Renal pelvis (tissue), 4 donors: ENCODE results near the gene GDF10. TPM values are rescaled to one million over a fixed set of nuclear protein-coding genes. Genes with fewer than 3 reads are reported as not detected.

Experiments used
- DNase-seq: peaks from one replicate; pipeline ENCODE4 v3.0.0-alpha.2; 2013
- polyA plus RNA-seq, 3 donors: library from polyadenylated mRNA; unstranded; fragments of 120-200 nt; gene quantifications; one replicate each; pipeline ENCODE4 v1.2.1, GENCODE V29; 2013; ENCODE audit not compliant: insufficient read length in 3 of 3

GDF10 gene
- polyA plus RNA-seq, 3 donors, result 1.4 to 2.3 (median 1.7) TPM

GRCh38 chr10:47350671-47351640 lies 51.0 kb downstream of the GDF10 start:
- no peak for DNase-seq

DNA sequence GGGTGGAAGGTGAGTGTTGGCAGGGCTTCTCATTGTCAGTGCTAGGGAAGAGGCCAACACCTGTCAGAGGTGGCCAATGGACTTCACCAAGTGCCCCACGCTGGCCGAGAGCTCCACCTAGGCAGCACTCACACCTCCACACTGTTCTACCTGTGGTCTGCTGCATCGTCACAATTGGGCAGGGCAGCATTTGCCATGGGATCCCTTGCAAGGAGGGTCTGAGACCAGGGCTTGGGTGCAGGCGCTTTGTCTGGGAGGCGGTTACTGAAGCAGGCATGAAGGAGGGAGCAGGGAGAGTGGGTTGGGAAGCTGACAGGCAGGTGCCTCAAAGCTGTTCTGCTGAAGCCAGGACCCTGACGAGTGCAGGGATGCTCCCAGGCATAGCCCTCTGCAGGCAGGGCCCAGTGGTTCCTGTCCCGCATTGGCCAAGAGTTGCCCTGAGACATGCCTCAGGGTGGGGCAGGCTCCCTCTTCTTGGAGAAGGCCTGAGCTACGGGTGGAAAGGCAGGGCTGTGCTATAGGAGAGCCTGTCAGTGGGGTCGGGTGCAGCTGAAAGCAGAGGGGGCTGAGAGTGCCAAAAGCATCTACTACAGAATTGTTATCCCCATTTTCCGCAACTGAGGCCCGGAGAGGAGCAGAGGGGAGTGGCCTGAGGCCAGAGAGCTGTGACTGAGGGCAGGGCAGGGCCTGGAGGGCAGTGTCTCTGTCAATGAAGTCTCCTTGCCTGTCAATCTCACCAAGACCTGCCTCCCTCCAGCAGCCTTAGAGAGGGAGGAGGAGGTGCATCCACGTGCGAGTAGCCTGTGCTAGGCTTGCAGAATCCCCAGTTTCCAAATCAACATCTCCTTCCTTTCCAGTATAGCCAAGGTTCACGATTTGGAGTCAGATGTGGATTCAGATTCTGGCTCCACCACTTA lies 52.2 kb downstream of the GDF10 start:
- DNase-seq, result no peak

DNA sequence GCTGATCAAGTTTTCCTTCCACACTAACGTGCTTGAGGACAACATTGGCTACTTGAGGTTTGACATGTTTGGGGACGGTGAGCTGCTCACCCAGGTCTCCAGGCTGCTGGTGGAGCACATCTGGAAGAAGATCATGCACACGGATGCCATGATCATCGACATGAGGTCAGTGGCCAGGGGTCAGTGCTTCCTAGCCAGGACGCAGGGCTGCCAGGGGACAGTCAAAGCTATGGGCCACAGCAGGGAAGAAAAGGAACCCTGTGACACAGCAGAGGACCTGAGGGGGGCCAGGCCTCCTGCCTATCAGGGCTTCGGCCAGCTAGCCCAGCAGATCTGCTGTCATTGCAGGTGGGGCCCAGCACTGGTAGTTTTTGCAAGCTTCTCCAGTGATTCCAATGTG lies 53.4 kb downstream of the GDF10 start:
- no peak for DNase-seq

- DNase-seq, result no peak
Observed at GRCh38 chr10:47354165-47354564, 54.2 kb downstream of the GDF10 start.

GRCh38 chr10:47354900-47355299 lies 54.9 kb downstream of the GDF10 start:
- no peak for DNase-seq

DNA sequence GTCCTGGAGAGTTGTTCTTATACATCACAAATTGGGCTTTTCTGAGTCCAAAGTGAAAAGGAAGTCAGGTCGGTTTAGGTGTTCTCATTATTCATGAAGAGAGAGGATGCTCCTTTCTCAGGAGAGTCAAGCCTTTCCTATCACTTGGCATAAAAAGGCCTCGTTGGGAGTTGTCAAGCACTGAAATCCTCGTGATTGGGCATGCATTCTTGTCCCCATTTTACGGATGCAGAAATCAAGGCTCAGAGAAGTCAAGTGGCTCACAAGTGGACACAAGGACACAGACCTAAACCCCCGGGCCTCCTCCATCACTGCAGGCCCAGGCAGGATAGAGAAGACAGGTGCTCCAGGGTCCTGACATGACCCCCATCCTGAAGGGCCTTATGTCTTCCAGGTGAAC lies 56.7 kb downstream of the GDF10 start:
- DNase-seq, result no peak

- DNase-seq, result no peak
Observed at GRCh38 chr10:47357131-47357582, 57.2 kb downstream of the GDF10 start.

DNA sequence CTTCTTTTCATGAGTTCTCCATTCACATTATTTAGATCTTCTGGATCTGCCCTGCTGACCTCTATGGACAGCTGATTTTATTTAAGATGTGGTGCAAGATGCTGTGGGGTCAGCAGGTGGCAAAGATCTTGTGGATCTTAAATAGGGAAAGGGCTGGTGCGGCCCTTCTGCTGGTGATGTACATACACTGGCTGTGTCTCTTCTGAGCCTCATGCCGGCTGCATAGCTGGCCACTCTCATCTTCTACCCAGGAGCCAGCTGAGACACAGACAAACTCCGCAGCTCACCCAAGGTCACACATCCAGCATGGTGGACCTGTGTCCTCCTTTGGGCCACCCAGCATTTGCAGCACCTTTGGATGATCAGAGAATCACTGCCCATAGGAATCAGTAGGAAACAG lies 57.9 kb downstream of the GDF10 start:
- no peak for DNase-seq

DNA sequence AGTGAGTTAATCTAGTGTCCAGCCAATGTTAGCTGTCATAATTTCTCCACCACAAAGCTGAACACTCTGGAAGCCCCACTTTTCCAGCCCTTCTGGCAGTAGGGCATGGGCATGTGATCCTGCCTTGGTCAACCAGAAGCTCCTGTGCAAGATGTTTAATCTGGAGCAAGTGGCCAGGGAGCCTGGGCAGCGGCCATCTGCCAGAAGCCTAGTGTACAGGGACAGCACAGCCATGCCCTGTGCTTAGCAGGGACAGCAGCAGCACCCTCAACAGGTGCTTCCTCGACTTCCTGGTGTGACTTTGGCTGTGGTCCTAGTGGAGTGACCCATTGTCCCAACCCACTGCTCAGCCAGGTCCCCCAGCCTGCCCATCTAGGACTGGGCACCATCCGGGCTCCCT lies 58.5 kb downstream of the GDF10 start:
- no peak for DNase-seq

GRCh38 chr10:47359101-47359500 lies 59.1 kb downstream of the GDF10 start:
- DNase-seq, result no peak

DNA sequence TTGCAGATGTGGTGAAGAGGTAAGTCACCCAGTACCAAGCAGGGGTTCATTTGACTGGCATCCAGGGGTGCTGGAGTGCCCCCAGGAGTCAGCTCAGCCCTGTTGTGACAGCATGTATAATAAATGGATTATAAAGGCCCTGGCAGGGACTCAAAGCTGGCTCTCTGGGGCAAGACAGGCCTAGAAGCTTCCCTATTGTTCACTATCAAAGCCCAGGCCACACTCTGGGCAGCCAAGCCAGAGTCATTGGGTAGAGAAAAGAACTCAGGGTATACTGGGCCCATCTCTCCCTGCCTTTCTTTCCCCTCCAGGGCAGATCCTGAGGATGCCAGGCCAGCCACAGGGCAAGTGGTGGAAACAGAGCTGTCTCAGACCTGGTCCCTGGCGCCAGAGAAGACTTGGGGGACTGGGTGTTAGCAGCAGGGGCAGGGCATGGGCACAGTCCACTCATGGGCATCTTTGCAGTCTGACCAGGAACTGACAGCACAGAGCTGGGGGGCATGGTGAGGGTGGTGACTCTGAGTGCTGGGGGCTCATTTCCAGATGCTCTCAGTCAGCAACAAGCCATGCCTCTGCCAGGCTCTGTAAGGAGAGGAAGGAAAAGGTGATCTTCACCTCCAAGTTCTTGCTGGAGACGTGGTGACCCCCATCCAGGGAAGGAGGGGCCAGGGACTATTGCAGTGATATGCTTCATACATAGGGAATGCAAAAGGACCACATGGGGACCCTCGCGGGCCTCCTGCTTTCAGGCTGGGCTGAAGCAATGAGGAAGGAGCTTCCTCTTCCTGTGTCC lies 59.8 kb downstream of the GDF10 start:
- no peak for DNase-seq

DNA sequence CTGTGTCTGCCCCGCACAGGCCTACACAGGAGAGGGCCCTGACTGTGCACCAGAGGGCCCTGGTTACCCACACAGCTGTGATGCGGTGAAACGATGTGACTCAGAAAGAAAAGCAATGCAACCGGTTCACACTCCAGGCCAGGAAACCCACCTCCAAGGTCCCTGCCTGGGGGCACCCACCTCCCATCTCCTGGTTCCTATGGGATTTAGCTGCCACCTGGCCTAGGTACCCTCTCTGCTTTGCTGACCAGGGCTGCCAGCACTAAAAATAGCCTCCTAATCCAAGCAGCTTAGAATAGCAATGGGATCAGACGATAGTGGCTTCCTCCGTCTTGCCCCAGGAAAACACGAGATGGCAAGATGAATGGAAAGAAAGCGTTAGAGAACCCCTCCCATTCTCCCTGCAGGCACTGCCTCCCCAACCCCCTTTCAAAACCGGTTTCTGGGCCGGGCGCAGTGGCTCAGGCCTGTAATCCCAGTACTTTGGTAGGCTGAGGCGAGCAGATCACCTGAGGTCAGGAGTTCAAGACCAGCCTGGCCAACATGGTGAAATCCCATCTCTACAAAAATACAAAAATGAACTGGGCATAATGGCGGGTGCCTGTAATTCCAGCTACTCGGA lies 60.5 kb downstream of the GDF10 start:
- no peak for DNase-seq

DNA sequence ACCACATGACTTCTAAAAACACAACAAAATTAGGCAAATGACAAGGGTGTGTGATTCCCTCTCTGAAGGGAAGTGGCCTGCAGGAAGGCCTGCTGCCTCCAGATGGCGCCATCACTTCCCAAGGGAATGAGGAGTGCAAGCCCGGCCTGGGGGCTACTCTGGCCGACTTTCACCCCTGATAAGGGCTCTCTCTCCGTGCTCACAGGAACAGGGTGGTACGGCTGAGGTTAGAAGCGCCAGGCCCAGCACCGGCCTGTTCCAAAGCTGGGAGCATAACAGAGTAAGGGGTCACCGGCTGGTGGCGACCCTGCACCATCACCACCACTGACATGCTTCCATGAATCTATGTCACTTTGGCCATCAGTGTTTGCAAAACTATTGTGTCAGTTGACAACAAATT lies 61.3 kb downstream of the GDF10 start:
- DNase-seq, result peak; percentile 22

GRCh38 chr10:47362199-47362598 lies 62.2 kb downstream of the GDF10 start:
- DNase-seq, result no peak

Other genes with a start within 250 kb of the GDF10 start
- not detected for gene GDF2, start 22.3 kb downstream of the GDF10 start, polyA plus RNA-seq
- under 1 TPM; 0.09 to 0.23 (median 0.13) TPM for gene RBP3, start 48.2 kb downstream of the GDF10 start, polyA plus RNA-seq
- gene ZNF488, start 84.1 kb downstream of the GDF10 start, polyA plus RNA-seq, result 1 to 10 TPM; 4.8 to 5.7 (median 5.4) TPM
- gene ANXA8, start 183.9 kb downstream of the GDF10 start, polyA plus RNA-seq, result under 1 TPM; 0.10 to 0.32 (median 0.24) TPM
- gene FAM25G, start 191.5 kb downstream of the GDF10 start, polyA plus RNA-seq, result not detected
- gene AGAP9, start 223.4 kb downstream of the GDF10 start, polyA plus RNA-seq, result 10 to 100 TPM in 2 of 3 donors, 1 to 10 TPM in 1; 8.5 to 63.7 (median 43.6) TPM